Esophagus (tissue), 2 donors: ENCODE results near the gene UNC13A. TPM values are rescaled to one million over a fixed set of nuclear protein-coding genes. Genes with fewer than 3 reads are reported as not detected.

Experiments used
- H3K27ac ChIP-seq, 2 donors: one replicate each; pipeline ENCODE4 v1.5.1; 2013; ENCODE audit warnings: low read depth in 2 of 2, mild to moderate bottlenecking in 2 of 2, inconsistent platforms in 1 of 2, low read length in 1 of 2, moderate library complexity in 1 of 2
- H3K27me3 ChIP-seq, 2 donors: one replicate each; pipeline ENCODE4 v1.6.1; 2013; ENCODE audit warnings: low read length in 2 of 2, control low read depth in 1 of 2, mild to moderate bottlenecking in 1 of 2; ENCODE audit not compliant: insufficient read depth in 2 of 2, control insufficient read depth in 1 of 2
- H3K36me3 ChIP-seq, 2 donors: one replicate each; pipeline ENCODE4 v1.6.1; 2013; ENCODE audit warnings: low read length in 1 of 2; ENCODE audit not compliant: control insufficient read depth in 2 of 2, insufficient read depth in 2 of 2
- H3K4me1 ChIP-seq, 2 donors: one replicate each; pipeline ENCODE4 v1.6.1; 2013; ENCODE audit warnings: low read length in 1 of 2; ENCODE audit not compliant: control insufficient read depth in 2 of 2, insufficient read depth in 2 of 2
- H3K4me3 ChIP-seq, 2 donors: one replicate each; pipeline ENCODE4 v1.5.1; 2013; ENCODE audit warnings: low read length in 2 of 2, mild to moderate bottlenecking in 2 of 2, low read depth in 1 of 2, moderate library complexity in 1 of 2
- H3K9me3 ChIP-seq, 2 donors: one replicate each; pipeline ENCODE4 v1.6.1; 2013; ENCODE audit warnings: mild to moderate bottlenecking in 2 of 2, low read depth in 1 of 2, low read length in 1 of 2, moderate library complexity in 1 of 2; ENCODE audit not compliant: control insufficient read depth in 2 of 2, insufficient read depth in 1 of 2
- WGBS, 2 donors: extraction: QIAGEN DNeasy Blood & Tissue Kit; methylation state at CpG; one replicate each; pipeline ENCODE4 v1.1.7; 2013; 5-methylcytosine and 5-hydroxymethylcytosine counted together
- polyA plus RNA-seq, 2 donors: library from polyadenylated mRNA; stranded (reverse); fragments of 200-250 nt; gene quantifications; one replicate each; pipeline ENCODE4 v1.2.3, GENCODE V29; 2013
- donor health status: healthy with polysubstance abuse.
- donor health status: Bipolar disorder and iron deficiency.

Gene UNC13A
- under 1 TPM; 0.02 to 0.04 TPM for polyA plus RNA-seq

GRCh38 chr19:17687857-17688784 is at the start of gene UNC13A:
UNC13A (minus strand) TSS chr19:17688354; CDS start chr19:17688199, 155 bp downstream.
- H3K4me3 ChIP-seq: no peak within 1 kb of the TSS
- no peaks in the 10 kb centered on the region for H3K36me3 ChIP-seq
- H3K9me3 ChIP-seq: no peaks in the 10 kb centered on the region
- WGBS, 2 donors: 3 to 5% methylated on average over 69 to 77 of the region's 77 CpGs
- H3K27ac ChIP-seq: no peak within 1 kb of the TSS
- H3K4me1 ChIP-seq: peaks cover 3 to 17% of the 10 kb centered on the region in 2 donors
- peaks cover 0 to 8% of the 10 kb centered on the region in 2 donors for H3K27me3 ChIP-seq

GRCh38 chr19:17737690-17738153 is 49.6 kb upstream of the UNC13A start:
- 66 to 79% methylated on average over 7 of the region's 7 CpGs for WGBS, 2 donors
- no peaks in the 10 kb centered on the region for H3K9me3 ChIP-seq

DNA sequence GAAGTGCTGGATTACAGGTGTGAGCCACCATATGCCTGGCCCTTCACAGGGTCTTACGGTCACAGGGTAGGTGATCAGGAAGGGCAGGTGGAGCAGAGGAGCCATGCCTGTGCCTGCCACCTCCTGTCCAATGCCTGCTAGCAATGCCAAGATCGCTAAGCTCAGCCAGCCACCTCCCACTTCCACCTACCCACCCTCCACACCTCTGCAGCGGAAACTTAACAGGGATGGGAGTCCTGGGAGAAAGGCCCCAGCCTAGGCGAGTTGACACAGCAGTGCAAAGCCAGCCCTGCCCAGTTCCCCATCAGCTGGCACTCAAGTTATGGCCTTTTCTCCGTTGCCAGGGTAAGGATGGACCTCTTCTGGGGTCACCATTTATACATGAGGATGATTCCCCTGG is 47.3 kb upstream of the UNC13A start:
- H3K27ac ChIP-seq: no peak overlapping the region
- H3K27me3 ChIP-seq: no peaks in the 10 kb centered on the region
- H3K36me3 ChIP-seq: peaks cover 13 to 20% of the 10 kb centered on the region in 2 donors
- no peaks in the 10 kb centered on the region for H3K9me3 ChIP-seq
- no peak overlapping the region for H3K4me3 ChIP-seq
- no peaks in the 10 kb centered on the region for H3K4me1 ChIP-seq
- WGBS, 2 donors: 79 to 81% methylated on average over 5 of the region's 5 CpGs

More at GRCh38 chr19:17737690-17738153, 49.6 kb upstream of the UNC13A start:
- Histone ChIP-seq H3K27me3 (no peaks in the 10 kb centered on the region), H3K27ac (no peak overlapping the region), H3K4me1 (no peaks in the 10 kb centered on the region), H3K4me3 (no peak overlapping the region), H3K36me3 (peaks cover 13 to 20% of the 10 kb centered on the region in 2 donors)

DNA sequence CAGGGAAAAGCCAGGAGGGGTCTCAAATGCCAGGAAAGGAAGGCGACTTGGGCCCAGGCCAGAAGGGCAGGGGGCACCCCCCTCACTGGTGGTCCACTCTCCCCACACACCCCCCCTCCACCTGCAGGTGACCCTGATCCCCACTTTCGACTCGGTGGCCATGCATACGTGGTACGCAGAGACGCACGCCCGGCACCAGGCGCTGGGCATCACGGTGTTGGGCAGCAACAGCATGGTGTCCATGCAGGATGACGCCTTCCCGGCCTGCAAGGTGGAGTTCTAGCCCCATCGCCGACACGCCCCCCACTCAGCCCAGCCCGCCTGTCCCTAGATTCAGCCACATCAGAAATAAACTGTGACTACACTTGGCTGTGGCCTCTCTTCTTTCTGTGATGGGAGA is 46.0 kb upstream of the UNC13A start:
- 94% methylated on average over 16 of the region's 16 CpGs for WGBS, 2 donors
- H3K36me3 ChIP-seq: peaks cover 13 to 23% of the 10 kb centered on the region in 2 donors

GRCh38 chr19:17733127-17733526 is 45.0 kb upstream of the UNC13A start:
- WGBS, 2 donors: 96 to 97% methylated on average over 22 of the region's 22 CpGs
- no peaks in the 10 kb centered on the region for H3K27me3 ChIP-seq
- H3K4me3 ChIP-seq: no peak overlapping the region
- H3K27ac ChIP-seq: no peak overlapping the region
- H3K36me3 ChIP-seq: peaks cover 13 to 25% of the 10 kb centered on the region in 2 donors
- H3K9me3 ChIP-seq: no peaks in the 10 kb centered on the region
- no peaks in the 10 kb centered on the region for H3K4me1 ChIP-seq

More for the DNA sequence above, 46.0 kb upstream of the UNC13A start:
- Histone ChIP-seq H3K4me3 (no peak overlapping the region), H3K27ac (no peak overlapping the region), H3K4me1 (no peaks in the 10 kb centered on the region), H3K27me3 (no peaks in the 10 kb centered on the region), H3K9me3 (no peaks in the 10 kb centered on the region)

DNA sequence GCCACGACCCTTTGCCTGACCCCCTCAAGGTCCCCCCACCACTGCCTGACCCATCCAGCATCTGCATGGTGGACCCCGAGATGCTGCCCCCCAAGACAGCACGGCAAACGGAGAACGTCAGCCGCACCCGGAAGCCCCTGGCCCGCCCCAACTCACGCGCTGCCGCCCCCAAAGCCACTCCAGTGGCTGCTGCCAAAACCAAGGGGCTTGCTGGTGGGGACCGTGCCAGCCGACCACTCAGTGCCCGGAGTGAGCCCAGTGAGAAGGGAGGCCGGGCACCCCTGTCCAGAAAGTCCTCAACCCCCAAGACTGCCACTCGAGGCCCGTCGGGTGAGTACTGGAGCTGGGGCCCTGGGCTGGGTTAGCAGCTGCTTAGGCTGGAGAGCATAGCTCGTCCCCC is 39.7 kb upstream of the UNC13A start:
- Histone ChIP-seq H3K27me3 (no peaks in the 10 kb centered on the region), H3K36me3 (peaks cover 0 to 34% of the 10 kb centered on the region in 2 donors), H3K4me3 (no peak overlapping the region), H3K4me1 (no peaks in the 10 kb centered on the region), H3K9me3 (no peaks in the 10 kb centered on the region), H3K27ac (no peak overlapping the region)
- WGBS, 2 donors: 92 to 93% methylated on average over 18 to 19 of the region's 19 CpGs

- H3K36me3 ChIP-seq: peaks cover 0 to 34% of the 10 kb centered on the region in 2 donors
- WGBS, 2 donors: 90% methylated on average over 46 to 62 of the region's 62 CpGs
- H3K27me3 ChIP-seq: no peaks in the 10 kb centered on the region
- H3K27ac ChIP-seq: no peak overlapping the region
- no peak overlapping the region for H3K4me3 ChIP-seq
- no peaks in the 10 kb centered on the region for H3K9me3 ChIP-seq
- no peaks in the 10 kb centered on the region for H3K4me1 ChIP-seq
Observed at GRCh38 chr19:17726964-17727773, 39.0 kb upstream of the UNC13A start.

- WGBS, 2 donors: 93 to 94% methylated on average over 57 to 59 of the region's 59 CpGs
- Histone ChIP-seq H3K4me3 (no peak overlapping the region), H3K9me3 (no peaks in the 10 kb centered on the region), H3K4me1 (peaks cover 0 to 2% of the 10 kb centered on the region in 2 donors), H3K27ac (no peak overlapping the region), H3K27me3 (no peaks in the 10 kb centered on the region), H3K36me3 (peaks cover 0 to 34% of the 10 kb centered on the region in 2 donors)
Observed at GRCh38 chr19:17726136-17726741, 38.1 kb upstream of the UNC13A start.

GRCh38 chr19:17725422-17726078 is 37.4 kb upstream of the UNC13A start:
- H3K4me1 ChIP-seq: peaks cover 0 to 6% of the 10 kb centered on the region in 2 donors
- no peaks in the 10 kb centered on the region for H3K27me3 ChIP-seq
- peaks cover 0 to 34% of the 10 kb centered on the region in 2 donors for H3K36me3 ChIP-seq
- H3K9me3 ChIP-seq: no peaks in the 10 kb centered on the region
- no peak overlapping the region for H3K4me3 ChIP-seq
- H3K27ac ChIP-seq: no peak overlapping the region
- WGBS, 2 donors: 83 to 87% methylated on average over 21 of the region's 21 CpGs
